H9 (cell line): Measurements from ENCODE around the gene NDC80. TPM values are rescaled to one million over a fixed set of nuclear protein-coding genes. Genes with fewer than 3 reads are reported as not detected.

Experiments
- DNase-seq: peaks from one replicate; pipeline ENCODE4 v3.0.0-alpha.2; 2017
- H2AFZ ChIP-seq: one replicate; pipeline ENCODE4 v1.6.1; 2013; ENCODE audit warnings: mild to moderate bottlenecking, low read length, control low read depth, moderate library complexity
- H2AK5ac ChIP-seq: 2 replicates; pipeline ENCODE4 v1.6.1; 2013; ENCODE audit warnings: low read length, control low read depth, mixed read lengths; ENCODE audit not compliant: insufficient read length
- H2BK120ac ChIP-seq: one replicate; pipeline ENCODE4 v1.6.1; 2013; ENCODE audit warnings: low read depth, mild to moderate bottlenecking, low read length, control low read depth, inconsistent platforms; ENCODE audit not compliant: poor library complexity, severe bottlenecking
- H2BK12ac ChIP-seq: 2 replicates; pipeline ENCODE4 v1.6.1; 2013; ENCODE audit warnings: low read length, control low read depth, mixed read lengths, low read depth; ENCODE audit not compliant: insufficient read length
- H2BK15ac ChIP-seq: 2 replicates; pipeline ENCODE4 v1.6.1; 2013; ENCODE audit warnings: low read depth, low read length, control low read depth
- H2BK20ac ChIP-seq: one replicate; pipeline ENCODE4 v1.6.1; 2013; ENCODE audit warnings: low read depth, mild to moderate bottlenecking, low read length, control low read depth, inconsistent platforms; ENCODE audit not compliant: poor library complexity, severe bottlenecking
- H2BK5ac ChIP-seq: 2 replicates; pipeline ENCODE4 v1.6.1; 2013; ENCODE audit warnings: low read length, control low read depth, mixed read lengths; ENCODE audit not compliant: insufficient read length
- H3K14ac ChIP-seq: 2 replicates; pipeline ENCODE4 v1.6.1; 2013; ENCODE audit warnings: low read length, control low read depth; ENCODE audit not compliant: insufficient read depth
- H3K18ac ChIP-seq: 2 replicates; pipeline ENCODE4 v1.6.1; 2013; ENCODE audit warnings: low read depth, mild to moderate bottlenecking, mixed read lengths, low read length, control low read depth; ENCODE audit not compliant: insufficient read length
- H3K23ac ChIP-seq: 2 replicates; pipeline ENCODE4 v1.6.1; 2013; ENCODE audit warnings: low read length, control low read depth, mixed read lengths, low read depth; ENCODE audit not compliant: insufficient read length
- H3K23me2 ChIP-seq: 2 replicates; pipeline ENCODE4 v1.6.1; 2013; ENCODE audit warnings: low read depth, mild to moderate bottlenecking, mixed read lengths, low read length, control low read depth; ENCODE audit not compliant: insufficient read length, poor library complexity, severe bottlenecking
- H3K27ac ChIP-seq: 2 replicates; pipeline ENCODE4 v1.5.1; 2013; ENCODE audit warnings: low read length, control low read depth, mixed read lengths, low read depth; ENCODE audit not compliant: insufficient read length
- H3K27me3 ChIP-seq: 2 replicates; pipeline ENCODE4 v1.6.1; 2013; ENCODE audit warnings: low read length, control low read depth, inconsistent platforms; ENCODE audit not compliant: insufficient read depth
- H3K4ac ChIP-seq: 2 replicates; pipeline ENCODE4 v1.6.1; 2013; ENCODE audit warnings: low read depth, mild to moderate bottlenecking, control low read depth, inconsistent platforms, low read length, moderate library complexity
- H3K4me1 ChIP-seq: 2 replicates; pipeline ENCODE4 v1.6.1; 2013; ENCODE audit warnings: low read length, control low read depth, inconsistent platforms; ENCODE audit not compliant: insufficient read depth
- H3K4me2 ChIP-seq: 2 replicates; pipeline ENCODE4 v1.6.1; 2013; ENCODE audit warnings: low read length, control low read depth, mixed read lengths; ENCODE audit not compliant: insufficient read length, insufficient read depth
- H3K56ac ChIP-seq: 2 replicates; pipeline ENCODE4 v1.6.1; 2013; ENCODE audit warnings: low read depth, mild to moderate bottlenecking, mixed read lengths, low read length, control low read depth; ENCODE audit not compliant: insufficient read length
- H3K79me1 ChIP-seq: 2 replicates; pipeline ENCODE4 v1.6.1; 2013; ENCODE audit warnings: low read depth, mild to moderate bottlenecking, moderate library complexity, low read length, control low read depth, inconsistent platforms; ENCODE audit not compliant: insufficient read depth, poor library complexity, severe bottlenecking
- H3K79me2 ChIP-seq: 2 replicates; pipeline ENCODE4 v1.6.1; 2013; ENCODE audit warnings: low read length, control low read depth, inconsistent platforms; ENCODE audit not compliant: insufficient read depth
- H3K9ac ChIP-seq: 2 replicates; pipeline ENCODE4 v1.6.1; 2013; ENCODE audit warnings: low read length, control low read depth, mixed read lengths; ENCODE audit not compliant: insufficient read length; ENCODE audit errors: extremely low read depth
- H3K9me3 ChIP-seq: one replicate; pipeline ENCODE4 v1.6.1; 2013; ENCODE audit warnings: low read depth, low read length, inconsistent platforms; ENCODE audit not compliant: control insufficient read depth
- H3T11ph ChIP-seq: one replicate; pipeline ENCODE4 v1.6.1; 2013; ENCODE audit warnings: mild to moderate bottlenecking, low read length, control low read depth, inconsistent platforms
- H4K20me1 ChIP-seq: one replicate; pipeline ENCODE4 v1.6.1; 2013; ENCODE audit not compliant: control insufficient read depth, insufficient read length, insufficient read depth
- H4K5ac ChIP-seq: 2 replicates; pipeline ENCODE4 v1.6.1; 2013; ENCODE audit warnings: low read depth, mild to moderate bottlenecking, mixed read lengths, low read length, control low read depth; ENCODE audit not compliant: insufficient read length
- H4K8ac ChIP-seq: replicated peaks from 2 replicates; pipeline ENCODE4 v1.6.1; 2013; ENCODE audit warnings: low read length, control low read depth, mixed read lengths, low read depth; ENCODE audit not compliant: insufficient read length
- H4K91ac ChIP-seq: 2 replicates; pipeline ENCODE4 v1.6.1; 2013; ENCODE audit warnings: low read depth, mild to moderate bottlenecking, moderate library complexity, mixed read lengths, low read length, control low read depth; ENCODE audit not compliant: insufficient read length
- H3K27ac Mint-ChIP-seq, 3 experiments: 2 replicates in 2 of 3; 3 replicates in 1 of 3; pipeline ENCODE4 v1.8.0; 2020 to 2021; ENCODE audit warnings: mixed read lengths in 3 of 3, mild to moderate bottlenecking in 1 of 3, moderate library complexity in 1 of 3
- H3K27me3 Mint-ChIP-seq: 2 replicates; pipeline ENCODE4 v1.8.0; 2021; ENCODE audit warnings: low read depth, mild to moderate bottlenecking, moderate library complexity, mixed read lengths
- H3K36me3 Mint-ChIP-seq, 3 experiments: 2 replicates in 2 of 3; 3 replicates in 1 of 3; pipeline ENCODE4 v1.8.0; 2020 to 2021; ENCODE audit warnings: low read depth in 3 of 3, mixed read lengths in 3 of 3; ENCODE audit not compliant: insufficient read depth in 1 of 3
- H3K4me1 Mint-ChIP-seq, 2 experiments: 2 replicates each; pipeline ENCODE4 v1.8.0; 2020; ENCODE audit warnings: mixed read lengths in 2 of 2
- H3K4me3 Mint-ChIP-seq, 2 experiments: 2 replicates in 1 of 2; 3 replicates in 1 of 2; pipeline ENCODE4 v1.8.0; 2020 to 2021; ENCODE audit warnings: mild to moderate bottlenecking in 2 of 2, mixed read lengths in 2 of 2, moderate library complexity in 1 of 2
- H3K9me3 Mint-ChIP-seq, 2 experiments: 2 replicates in 1 of 2; 3 replicates in 1 of 2; pipeline ENCODE4 v1.8.0; 2020; ENCODE audit warnings: mild to moderate bottlenecking in 2 of 2, mixed read lengths in 2 of 2, moderate library complexity in 1 of 2
- CTCF ChIP-seq: fragments of 200-600 bp; sonication (generic); conservative IDR thresholded peaks from 3 replicates; pipeline ENCODE4 v1.8.0; 2021; ENCODE audit warnings: antibody characterized with exemption, mild to moderate bottlenecking
- WGBS: extraction: QIAGEN DNeasy Blood & Tissue Kit; methylation state at CpG from one replicate; pipeline ENCODE4 v1.1.7; 2013; ENCODE audit warnings: missing lambda C conversion rate, low lambda C conversion rate, mixed read lengths; ENCODE audit not compliant: insufficient read length; ENCODE audit errors: extremely low coverage; 5-methylcytosine and 5-hydroxymethylcytosine counted together
- long read RNA-seq: library from polyadenylated mRNA; unstranded; transcript quantifications from one replicate; pipeline ENCODE4 v2.0.0, GENCODE V29; 2020
- total RNA-seq: library from RNA; stranded (reverse); gene quantifications from 2 replicates; pipeline ENCODE4 v1.2.1, GENCODE V29; 2021

Gene NDC80
- 38.5 and 39.5 TPM in 2 replicates for total RNA-seq
- long read RNA-seq, transcript NDC80-201 (17 exons, 2,172 nt) = major isoform, 196 of 309 reads
- long read RNA-seq, partial matches to known transcripts = 92 of 309 reads
- long read RNA-seq, other reads (novel, unspliced or antisense) = 21 of 309 reads

DNA sequence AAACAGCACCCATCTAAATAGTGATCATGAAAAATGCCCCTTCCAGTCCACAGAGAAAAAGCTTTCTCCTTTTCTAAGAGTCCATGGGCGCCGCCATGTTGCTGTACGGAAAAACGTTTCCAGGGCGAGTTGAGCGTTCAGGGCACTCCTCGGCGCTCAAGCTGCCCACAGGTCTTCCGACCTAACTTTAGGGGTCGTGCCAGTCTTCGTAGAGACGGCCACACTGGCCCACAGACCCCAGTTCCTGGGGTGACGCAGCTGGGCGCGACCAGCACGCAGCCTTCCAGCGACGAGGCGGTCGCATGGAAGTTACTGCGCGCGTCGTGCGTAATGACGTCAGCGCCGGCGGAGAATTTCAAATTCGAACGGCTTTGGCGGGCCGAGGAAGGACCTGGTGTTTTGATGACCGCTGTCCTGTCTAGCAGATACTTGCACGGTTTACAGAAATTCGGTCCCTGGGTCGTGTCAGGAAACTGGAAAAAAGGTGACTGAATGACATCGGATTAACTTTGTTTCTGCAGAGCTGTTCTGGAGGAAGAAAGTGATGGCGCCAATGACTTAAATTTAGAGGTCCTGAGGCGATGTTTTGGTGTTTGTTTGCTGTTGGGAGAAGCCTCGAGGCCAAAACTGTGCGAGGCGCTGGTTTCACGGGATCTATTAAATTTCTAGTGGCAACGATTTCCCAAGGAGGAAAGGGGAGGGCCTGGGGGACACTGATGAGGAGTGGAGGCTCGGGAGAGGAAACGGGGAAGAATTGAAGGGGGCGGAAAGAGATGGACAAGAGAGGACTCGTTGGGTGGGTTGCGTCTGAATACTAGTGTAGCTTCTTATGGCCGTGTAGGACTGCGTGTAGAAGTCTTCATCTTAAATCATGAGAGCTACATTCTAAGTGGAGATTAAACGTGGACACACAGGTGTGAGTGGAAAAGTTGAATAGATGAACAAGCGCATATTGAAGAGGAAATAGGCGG, at the start of gene NDC80, which contains the start of gene METTL4:
Gene NDC80 (plus strand): TSS at position 358 of the 971 bp plus-strand sequence. CDS start 1,429 bp downstream, outside the sequence.
Gene METTL4 (minus strand): TSS at position 306 of the 971 bp plus-strand sequence. CDS start 4,289 bp downstream, outside the sequence.
- peak within 1 kb of the TSS; percentile 100 for H3K18ac ChIP-seq
- Mint-ChIP-seq H3K9me3 (no peaks in the 10 kb centered on the region; a peak in 1 of 5 replicates), H3K4me1 (peaks cover 27 to 29% of the 10 kb centered on the region in 2 experiments), H3K36me3 (peaks cover 13 to 31% (median 28%) of the 10 kb centered on the region in 3 experiments; a peak in 6 of 7 replicates), H3K27me3 (no peaks in the 10 kb centered on the region), H3K4me3 (peak within 1 kb of the TSS; percentile 96 to 99), H3K27ac (peak within 1 kb of the TSS; percentile 99)
- no peak within 1 kb of the TSS for H2AK5ac ChIP-seq
- WGBS = no CpG with 5 or more reads among the region's 55 CpGs
- peak within 1 kb of the TSS; percentile 40; the same call in 1 of the 2 replicates for H3K4ac ChIP-seq
- H3K23ac ChIP-seq = no peak within 1 kb of the TSS
- peak within 1 kb of the TSS; percentile 15 for H4K91ac ChIP-seq
- H3T11ph ChIP-seq = peak within 1 kb of the TSS; percentile 93
- peak within 1 kb of the TSS; percentile 97 for H2AFZ ChIP-seq
- H3K27me3 ChIP-seq = no peaks in the 10 kb centered on the region
- peaks cover 3% of the 10 kb centered on the region for H3K79me1 ChIP-seq
- DNase-seq = peak; percentile 92
- H3K4me2 ChIP-seq = peak within 1 kb of the TSS; percentile 94
- 0 out of 2 replicates have a peak within 1 kb of the TSS, but pooled peaks have one; percentile 98 for H2BK15ac ChIP-seq
- H3K4me1 ChIP-seq = peaks cover 5% of the 10 kb centered on the region; the same call in 1 of the 2 replicates
- H4K20me1 ChIP-seq = no peaks in the 10 kb centered on the region
- no peak for TF ChIP-seq CTCF
- H3K23me2 ChIP-seq = peaks cover 14% of the 10 kb centered on the region
- peak within 1 kb of the TSS; percentile 97 for H2BK5ac ChIP-seq
- peak within 1 kb of the TSS; percentile 85 for H2BK120ac ChIP-seq
- H3K56ac ChIP-seq = peak within 1 kb of the TSS; percentile 29
- peaks cover 20% of the 10 kb centered on the region; the same call in 1 of the 2 replicates for H3K79me2 ChIP-seq
- peak within 1 kb of the TSS; percentile 93 for H4K8ac ChIP-seq
- no peak within 1 kb of the TSS for H2BK20ac ChIP-seq
- H3K9ac ChIP-seq = peak within 1 kb of the TSS; percentile 93
- H2BK12ac ChIP-seq = no peak within 1 kb of the TSS
- H3K9me3 ChIP-seq = no peaks in the 10 kb centered on the region
- H3K27ac ChIP-seq = peak within 1 kb of the TSS; percentile 91
- peak within 1 kb of the TSS; percentile 100 for H3K14ac ChIP-seq
- peak within 1 kb of the TSS; percentile 98 for H4K5ac ChIP-seq
